Activated gamma-delta T cell treated with Interleukin-2 at 50 U/mL for 16 hours (primary cell): ENCODE measurements around the gene LRRC7.
"Not testable (repeated sequence)": the region's sequence is repeated elsewhere in the genome, so short reads cannot be mapped to it uniquely, and the experiment has no call there.

Source experiments
- DNase-seq: peaks from one replicate; pipeline ENCODE4 v3.0.0-alpha.2; 2020

Gene LRRC7

GRCh38 chr1:69787151-69787550 is 219.4 kb downstream of the LRRC7 start:
- DNase-seq, result no peak

- no peak for DNase-seq
These were observed 223.6 kb downstream of the LRRC7 start for GRCh38 chr1:69791311-69791710.

GRCh38 chr1:69794831-69795230 is 227.1 kb downstream of the LRRC7 start:
- DNase-seq, result no peak

GRCh38 chr1:69814926-69815325 is 247.2 kb downstream of the LRRC7 start:
- no peak for DNase-seq

- no peak for DNase-seq
These were observed 257.2 kb downstream of the LRRC7 start for GRCh38 chr1:69824932-69825331.

GRCh38 chr1:69827732-69828131 is 260.0 kb downstream of the LRRC7 start:
- DNase-seq, result no peak

- no peak for DNase-seq
These were observed 265.8 kb downstream of the LRRC7 start for GRCh38 chr1:69833536-69833935.

GRCh38 chr1:69834336-69834735 is 266.6 kb downstream of the LRRC7 start:
- DNase-seq, result no peak

GRCh38 chr1:69835955-69836354 is 268.2 kb downstream of the LRRC7 start:
- no peak for DNase-seq

- no peak for DNase-seq
These were observed 269.4 kb downstream of the LRRC7 start for GRCh38 chr1:69836971-69837636.

GRCh38 chr1:69842326-69842725 is 274.6 kb downstream of the LRRC7 start:
- no peak for DNase-seq

GRCh38 chr1:69845655-69846054 is 277.9 kb downstream of the LRRC7 start:
- no peak for DNase-seq

- DNase-seq, result no peak
These were observed 278.5 kb downstream of the LRRC7 start for GRCh38 chr1:69846267-69846666.

- DNase-seq, result no peak
These were observed 279.9 kb downstream of the LRRC7 start for GRCh38 chr1:69847670-69848069.

GRCh38 chr1:69852151-69852550 is 284.4 kb downstream of the LRRC7 start:
- no peak for DNase-seq

GRCh38 chr1:69852706-69853105 is 285.0 kb downstream of the LRRC7 start:
- DNase-seq, result no peak

GRCh38 chr1:69858534-69858933 is 290.8 kb downstream of the LRRC7 start:
- DNase-seq, result no peak

GRCh38 chr1:69861641-69862040 is 293.9 kb downstream of the LRRC7 start:
- DNase-seq, result no peak

- no peak for DNase-seq
These were observed 295.2 kb downstream of the LRRC7 start for GRCh38 chr1:69862906-69863305.

- DNase-seq, result no peak
These were observed 296.0 kb downstream of the LRRC7 start for GRCh38 chr1:69863704-69864103.

GRCh38 chr1:69871412-69871811 is 303.7 kb downstream of the LRRC7 start:
- DNase-seq, result no peak

GRCh38 chr1:69878338-69878737 is 310.6 kb downstream of the LRRC7 start:
- DNase-seq, result no peak

GRCh38 chr1:69888016-69888415 is 320.3 kb downstream of the LRRC7 start:
- not testable (repeated sequence) for DNase-seq

- no peak for DNase-seq
These were observed 320.9 kb downstream of the LRRC7 start for GRCh38 chr1:69888657-69889056.

- DNase-seq, result no peak
These were observed 330.8 kb downstream of the LRRC7 start for GRCh38 chr1:69898403-69898947.
